NCI-H1694 (cell line): ENCODE measurements around the gene PYM1.
"Not testable (repeated sequence)": the region's sequence is repeated elsewhere in the genome, so short reads cannot be mapped to it uniquely, and the experiment has no call there.

Experiments used
- DNase-seq: peaks from one replicate; lab custom pipeline; 2025; lab: John Stamatoyannopoulos, UW

PYM1 gene

GRCh38 chr12:55938826-55939501 lies 11.3 kb upstream of the PYM1 start:
- DNase-seq: no peak

DNA sequence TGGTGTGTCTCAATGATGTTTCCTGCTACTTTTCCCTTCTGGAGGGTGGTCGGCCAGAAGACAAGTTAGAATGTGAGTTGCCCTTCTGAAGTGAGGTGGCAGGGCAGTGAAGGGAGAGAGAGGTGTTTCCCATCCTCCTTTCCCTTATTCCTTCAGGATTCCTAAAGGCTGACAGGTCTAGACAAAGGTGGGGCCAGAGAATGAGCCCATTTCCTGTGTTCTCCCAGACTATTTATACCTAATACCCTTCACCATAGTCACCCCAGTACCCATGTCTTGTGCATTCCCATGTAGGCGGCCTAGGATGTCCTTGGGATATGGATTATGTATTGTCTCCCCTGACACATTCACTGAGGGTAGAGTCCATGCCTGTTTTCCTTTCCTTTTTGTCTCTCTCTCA lies 10.3 kb upstream of the PYM1 start:
- DNase-seq: no peak

DNA sequence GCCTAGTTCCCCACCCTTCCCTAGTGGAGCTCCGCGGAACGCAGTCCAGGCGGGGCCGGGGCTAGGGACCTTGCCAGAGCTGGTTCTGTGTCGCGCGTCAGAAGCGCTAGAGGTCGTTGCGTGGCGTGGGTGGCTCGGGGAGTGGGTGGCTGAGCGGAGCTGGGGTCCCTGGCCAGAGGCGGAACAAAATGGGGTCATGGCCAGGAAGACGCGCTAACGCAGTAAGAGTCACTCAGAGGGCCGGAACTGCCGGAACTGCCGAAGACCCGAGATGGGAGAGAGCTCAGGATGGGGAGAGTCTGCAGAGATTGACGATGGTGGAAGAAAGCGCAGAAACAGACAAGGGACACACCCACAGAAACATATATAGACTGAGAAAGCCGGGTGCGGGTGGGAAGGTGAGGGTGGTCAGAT lies 8.1 kb upstream of the PYM1 start:
- no peak for DNase-seq

GRCh38 chr12:55934773-55935172 lies 7.1 kb upstream of the PYM1 start:
- DNase-seq: no peak

GRCh38 chr12:55933799-55934742 lies 6.4 kb upstream of the PYM1 start:
- no peak for DNase-seq

DNA sequence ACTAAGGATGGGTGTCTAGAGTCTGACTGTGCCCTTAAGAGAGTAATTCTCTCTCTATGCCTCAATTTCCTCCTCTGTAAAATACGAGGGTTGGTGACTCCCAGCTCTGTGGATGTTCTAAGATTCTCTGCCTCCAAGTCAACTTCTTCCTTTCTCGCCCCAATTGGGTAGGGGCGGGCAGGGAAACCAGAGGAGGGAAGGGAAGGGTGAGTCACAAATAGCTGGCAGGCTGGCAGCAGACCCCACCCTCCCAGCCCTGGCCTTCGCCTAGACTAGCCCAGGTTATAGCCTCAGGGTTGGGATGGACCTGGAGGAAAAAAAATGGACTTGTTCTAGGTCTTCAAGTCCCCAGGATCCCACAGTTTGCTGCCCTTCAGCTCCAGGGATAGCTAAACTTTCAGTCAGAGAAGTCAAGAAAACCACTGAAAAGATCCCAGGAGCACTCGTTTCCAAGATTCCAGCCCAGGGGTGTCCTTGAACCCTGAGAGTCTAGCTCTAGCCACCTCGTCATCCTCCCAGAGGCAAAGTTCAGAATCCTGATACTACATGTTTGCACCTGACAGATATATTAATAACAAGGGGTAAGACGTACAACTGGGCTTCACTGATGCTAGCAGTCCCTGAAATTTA lies 5.6 kb upstream of the PYM1 start:
- no peak for DNase-seq

- DNase-seq: no peak
Measured at GRCh38 chr12:55932551-55932910, 4.8 kb upstream of the PYM1 start.

DNA sequence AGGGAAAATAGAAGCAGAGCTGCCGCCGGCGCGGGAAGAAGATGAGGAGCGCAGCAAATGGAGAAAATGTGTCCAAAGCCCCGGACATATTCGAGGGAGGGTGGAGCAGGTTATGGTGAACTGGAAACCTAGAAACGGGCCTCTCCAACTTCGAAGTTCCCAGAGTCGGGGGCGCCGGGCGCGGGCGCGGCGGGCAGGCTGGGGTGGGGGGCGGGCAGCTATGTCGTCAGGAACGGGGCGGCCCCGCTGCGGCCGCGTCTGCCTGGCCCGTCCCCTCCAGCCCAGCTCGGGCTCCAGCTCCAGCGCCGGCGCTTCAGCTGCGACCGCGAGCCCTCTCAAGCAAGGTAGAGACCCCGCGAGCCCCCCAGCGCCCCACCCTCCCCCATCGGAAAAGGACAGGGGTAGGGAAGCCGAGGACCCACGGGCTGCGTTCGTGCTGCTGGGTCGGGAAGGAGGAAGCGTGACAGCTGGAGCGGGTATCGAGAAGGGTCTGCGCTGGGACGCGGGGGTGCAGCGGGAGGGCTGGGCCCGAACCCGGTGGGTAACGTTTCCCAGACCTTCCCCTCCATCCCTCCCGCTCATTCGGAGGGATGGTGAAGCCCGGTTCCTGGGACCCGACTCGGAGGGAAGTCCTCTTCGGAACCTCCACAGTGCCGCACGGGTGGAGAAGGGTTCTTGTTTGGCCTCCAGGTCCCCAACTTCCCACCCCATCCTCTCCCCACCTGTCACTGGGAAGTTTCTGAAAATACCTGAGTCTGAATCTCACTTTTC lies 4.3 kb upstream of the PYM1 start:
- peak; percentile 9 for DNase-seq

- DNase-seq: no peak
Measured at GRCh38 chr12:55931317-55931779, 3.7 kb upstream of the PYM1 start.

- peak; percentile 61 for DNase-seq
Measured at GRCh38 chr12:55930771-55931316, 3.1 kb upstream of the PYM1 start, which contains the start of gene DGKA. Gene DGKA (plus strand): TSS chr12:55931162. CDS start chr12:55936504, 5,342 bp downstream.

GRCh38 chr12:55929306-55929791 lies 1.7 kb upstream of the PYM1 start:
- DNase-seq: no peak

DNA sequence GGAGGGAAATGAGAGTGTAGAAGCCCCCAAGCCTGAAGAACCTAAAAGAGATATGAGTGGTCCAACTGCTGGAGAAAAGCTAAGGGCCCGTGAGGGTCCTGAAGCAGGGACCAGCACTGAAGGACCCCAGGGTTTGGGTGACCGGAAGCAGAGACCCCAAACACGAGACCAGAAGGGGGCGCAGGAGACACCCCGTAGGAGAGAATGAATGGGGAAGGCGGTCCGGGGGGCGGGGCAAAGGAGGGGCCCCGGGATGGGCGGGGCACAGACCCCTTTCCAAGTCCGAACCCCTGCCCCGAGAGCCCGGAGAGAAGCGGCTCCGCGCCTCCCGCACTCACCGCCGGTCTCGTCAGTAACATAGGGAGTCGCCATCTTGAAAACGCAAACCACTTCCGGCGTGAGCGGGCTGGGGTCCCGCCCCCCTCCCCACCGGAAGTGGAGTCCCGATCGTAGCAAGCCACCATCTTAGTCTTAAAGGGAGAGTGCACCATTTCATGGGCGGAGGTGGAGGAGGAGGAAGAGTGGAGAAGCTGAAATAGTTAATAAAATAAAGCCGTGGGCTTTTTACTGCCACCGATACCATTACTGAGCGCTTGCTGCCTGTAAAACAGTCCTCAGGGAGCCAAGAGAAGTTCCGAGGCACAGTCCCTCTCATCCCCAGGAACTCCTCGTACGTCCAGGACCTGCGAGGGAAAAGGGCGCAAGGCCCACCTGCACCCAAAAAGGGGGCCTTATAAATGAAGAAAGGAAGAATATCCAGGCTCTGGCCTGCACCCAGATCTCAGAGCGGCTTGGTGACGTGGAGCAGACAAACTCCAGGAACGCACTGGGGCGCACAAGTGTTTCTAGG lies 731 bp downstream of the PYM1 start:
- peak; percentile 69 for DNase-seq

DNA sequence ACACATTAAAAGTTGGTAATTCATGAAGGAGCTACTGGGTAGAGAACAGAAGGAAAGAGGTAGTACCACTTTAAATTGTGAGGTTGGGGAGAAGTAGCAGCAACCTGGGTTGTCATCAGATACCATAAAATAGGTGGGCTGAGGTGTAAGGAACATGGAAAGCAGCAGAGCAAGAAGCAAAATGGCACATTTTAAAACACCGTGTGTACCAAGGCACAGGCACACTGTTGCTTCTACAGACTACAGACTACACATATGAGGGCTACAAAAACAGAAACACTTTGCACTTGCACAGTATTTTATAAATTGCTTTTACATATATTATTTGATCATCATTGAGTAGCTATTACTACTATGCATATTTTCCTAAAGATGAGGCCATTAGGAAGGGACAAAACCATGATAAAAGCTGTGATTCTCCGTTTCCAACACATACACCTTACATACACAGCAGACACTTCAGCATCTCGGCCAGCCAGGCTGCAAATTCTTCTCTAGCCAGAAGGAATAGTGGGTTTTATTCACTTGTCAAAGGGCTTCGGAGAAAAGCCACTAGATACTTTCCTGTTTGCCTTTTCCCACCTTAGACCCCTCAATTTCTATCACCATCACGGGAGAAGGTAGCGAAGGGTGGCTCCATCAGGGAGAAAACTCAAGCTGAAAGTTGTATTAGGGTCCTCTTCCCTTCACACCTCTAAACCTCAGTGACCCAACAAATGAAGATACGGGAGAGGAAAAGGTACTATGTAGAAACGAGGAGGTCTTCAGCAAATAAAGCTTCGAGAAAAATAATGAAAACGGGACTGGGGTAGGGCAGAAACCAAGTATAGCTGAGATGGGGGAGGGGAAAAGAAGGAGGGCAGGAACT lies 1.6 kb downstream of the PYM1 start:
- DNase-seq: no peak

GRCh38 chr12:55925371-55925770 lies 2.3 kb downstream of the PYM1 start:
- no peak for DNase-seq

GRCh38 chr12:55923648-55924047 lies 4.0 kb downstream of the PYM1 start:
- not testable (repeated sequence) for DNase-seq

- DNase-seq: no peak
Measured at GRCh38 chr12:55922126-55922525, 5.6 kb downstream of the PYM1 start.

- DNase-seq: not testable (repeated sequence)
Measured at GRCh38 chr12:55919032-55919431, 8.7 kb downstream of the PYM1 start.

GRCh38 chr12:55915482-55915859 lies 12.2 kb downstream of the PYM1 start:
- no peak for DNase-seq

DNA sequence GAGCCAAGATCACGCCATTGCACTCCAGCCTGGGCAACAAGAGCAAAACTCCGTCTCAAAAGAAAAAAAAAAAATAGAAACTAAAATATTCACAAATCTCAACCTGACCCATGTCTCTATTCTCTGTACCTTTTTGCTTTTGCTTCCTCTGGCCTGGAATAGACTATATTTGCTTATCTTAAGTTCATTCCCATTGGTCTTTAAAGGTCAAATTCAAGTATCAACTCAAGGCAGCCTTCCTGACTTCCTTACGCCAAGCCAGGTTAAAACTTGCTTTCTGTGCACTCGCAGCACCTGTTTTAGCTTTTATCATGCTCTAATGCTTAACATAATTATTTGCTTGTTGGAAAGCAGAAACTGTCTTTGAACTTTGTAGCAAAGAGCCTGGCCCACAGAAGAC lies 14.8 kb downstream of the PYM1 start:
- no peak for DNase-seq

DNA sequence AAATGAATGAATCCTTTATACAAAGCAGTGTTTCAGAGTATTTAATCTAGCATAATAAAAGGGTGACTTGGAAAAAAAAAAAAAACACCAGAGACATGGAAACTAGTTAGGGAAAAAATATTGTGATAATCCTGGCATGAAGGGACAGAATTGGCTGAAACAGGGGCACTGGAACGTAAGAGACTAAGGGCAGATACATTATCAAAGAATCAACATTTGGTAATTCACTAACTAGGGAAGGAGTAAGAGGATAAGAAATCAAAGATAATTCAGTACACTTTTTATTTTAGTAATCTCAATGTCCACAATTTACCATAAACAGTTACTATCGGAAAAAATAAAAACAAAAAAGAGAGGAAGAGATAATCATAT lies 18.2 kb downstream of the PYM1 start:
- no peak for DNase-seq
